ENCODE measurements around the gene DNAJB8.

DNAJB8 gene

DNA sequence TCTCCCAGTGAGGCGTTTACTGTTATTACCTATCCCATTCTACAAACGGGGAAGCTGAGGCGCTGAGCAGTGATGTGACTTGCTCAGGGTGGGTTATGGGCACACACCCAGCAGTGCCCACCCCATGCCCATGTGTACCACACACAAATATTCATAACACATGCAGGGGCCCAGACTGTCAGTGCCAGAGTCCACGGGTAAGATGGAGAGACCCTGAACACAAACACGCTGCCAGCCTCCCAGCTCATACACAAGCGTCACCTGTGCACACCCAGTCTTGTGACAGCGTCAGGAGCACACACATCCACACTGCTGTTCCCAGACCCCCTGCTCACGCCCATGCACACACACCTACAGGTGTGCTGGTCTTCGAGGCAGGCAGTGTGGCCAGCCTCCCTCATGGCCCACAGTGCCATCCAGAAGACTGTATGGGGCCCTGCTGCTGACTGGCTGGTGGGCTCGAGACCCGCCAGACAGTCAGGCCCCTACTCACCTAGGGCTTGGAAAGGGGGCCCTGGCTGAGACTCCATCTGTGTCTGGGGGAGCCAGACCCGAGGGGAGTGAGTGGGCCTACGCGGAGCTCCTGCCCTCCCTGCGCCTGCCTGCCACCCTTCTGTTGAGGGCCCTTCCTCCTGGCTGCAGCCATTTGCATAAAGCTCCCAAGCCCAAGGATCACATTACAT lies 39.4 kb downstream of the DNAJB8 start:
- DNase-seq (ENCODE audit: low read depth, low spot score), result no peak

DNA sequence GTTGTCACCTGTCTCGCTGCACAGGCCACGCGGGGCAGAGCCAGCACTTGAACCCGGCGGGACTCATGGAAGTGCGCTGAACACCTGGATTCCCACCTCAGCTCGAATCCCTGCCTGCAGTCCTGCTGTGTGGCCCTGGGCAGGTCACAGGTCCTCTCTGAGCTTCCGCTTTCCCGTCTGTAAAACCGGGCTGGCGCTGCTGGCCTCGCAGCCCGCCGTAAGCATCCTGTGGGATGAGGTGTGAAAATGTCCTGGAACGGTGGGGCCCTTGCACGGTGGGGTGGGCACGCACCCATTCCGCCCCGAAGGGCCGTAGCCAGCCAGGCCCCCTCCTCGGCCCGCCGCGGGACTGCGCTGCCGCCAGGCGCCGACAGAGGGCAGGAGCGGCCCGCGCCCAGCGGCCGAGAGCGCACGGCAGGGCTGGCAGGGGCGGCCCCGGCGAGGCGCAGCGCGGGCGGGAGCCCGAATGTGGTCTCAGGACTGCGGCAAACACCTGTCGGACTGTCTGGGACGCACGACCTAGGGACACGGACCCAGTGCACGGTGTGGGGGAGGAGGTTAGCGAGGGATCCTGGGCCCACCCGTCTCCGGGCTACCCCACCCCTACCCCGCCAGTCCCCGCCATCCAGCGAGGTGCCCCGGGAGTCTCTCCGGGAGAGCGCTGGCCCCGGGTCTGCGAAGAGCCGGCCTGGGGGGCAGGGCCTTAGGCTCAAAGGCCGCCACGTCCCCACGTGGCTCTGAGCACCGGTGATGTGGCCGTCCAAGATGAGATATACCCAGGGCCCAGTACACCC lies 40.4 kb downstream of the DNAJB8 start:
- DNase-seq (ENCODE audit: low read depth, low spot score), result no peak

DNA sequence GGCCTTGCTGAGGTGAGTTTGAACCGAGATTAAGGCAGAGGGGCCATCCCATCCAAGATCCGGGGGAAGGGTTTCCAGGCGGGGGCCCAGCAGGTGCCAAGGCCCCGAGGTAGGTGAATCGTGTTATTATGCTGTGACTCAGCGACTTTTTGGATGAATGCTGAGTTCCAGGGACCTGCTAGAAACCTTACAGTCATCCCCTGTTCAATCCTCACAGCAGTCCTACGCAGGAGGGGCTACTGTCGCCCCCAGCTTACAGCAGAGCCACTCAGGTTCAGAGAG lies 40.9 kb downstream of the DNAJB8 start:
- no peak for DNase-seq (ENCODE audit: low read depth, low spot score)

DNA sequence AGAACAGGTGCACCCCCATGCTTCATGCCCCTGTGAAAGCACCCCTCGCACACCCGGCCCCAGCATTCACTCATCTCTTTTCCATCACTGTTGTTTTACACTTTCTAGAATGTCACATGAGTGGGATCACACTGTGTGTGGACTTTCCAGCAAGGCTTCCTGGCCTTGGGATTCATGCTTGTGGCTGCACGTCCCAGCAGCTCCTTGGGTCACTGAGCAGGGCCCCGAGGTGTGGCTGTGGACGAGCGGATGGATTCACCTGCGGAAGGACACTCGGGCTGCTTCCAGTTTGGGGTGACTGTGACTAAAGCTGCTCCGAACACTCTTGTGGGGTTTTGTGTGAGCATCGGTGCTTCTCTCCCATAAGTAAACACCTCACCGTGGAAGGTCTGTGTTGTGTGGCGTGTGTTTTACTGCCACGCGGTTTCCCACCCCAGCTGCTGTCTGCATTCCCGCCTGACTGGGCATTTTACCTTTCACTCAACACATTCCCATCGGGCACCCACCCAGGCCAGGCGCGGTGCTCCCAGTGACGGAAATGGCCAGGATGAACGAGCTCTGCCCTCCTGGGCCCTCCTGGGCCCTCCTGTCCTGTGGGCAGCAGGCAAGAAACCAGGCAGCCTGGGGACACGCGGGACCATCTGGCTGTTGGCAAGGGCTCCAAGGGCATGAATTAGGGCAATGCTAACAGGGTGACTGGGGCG lies 41.4 kb downstream of the DNAJB8 start:
- DNase-seq (ENCODE audit: low read depth, low spot score), result no peak

DNA sequence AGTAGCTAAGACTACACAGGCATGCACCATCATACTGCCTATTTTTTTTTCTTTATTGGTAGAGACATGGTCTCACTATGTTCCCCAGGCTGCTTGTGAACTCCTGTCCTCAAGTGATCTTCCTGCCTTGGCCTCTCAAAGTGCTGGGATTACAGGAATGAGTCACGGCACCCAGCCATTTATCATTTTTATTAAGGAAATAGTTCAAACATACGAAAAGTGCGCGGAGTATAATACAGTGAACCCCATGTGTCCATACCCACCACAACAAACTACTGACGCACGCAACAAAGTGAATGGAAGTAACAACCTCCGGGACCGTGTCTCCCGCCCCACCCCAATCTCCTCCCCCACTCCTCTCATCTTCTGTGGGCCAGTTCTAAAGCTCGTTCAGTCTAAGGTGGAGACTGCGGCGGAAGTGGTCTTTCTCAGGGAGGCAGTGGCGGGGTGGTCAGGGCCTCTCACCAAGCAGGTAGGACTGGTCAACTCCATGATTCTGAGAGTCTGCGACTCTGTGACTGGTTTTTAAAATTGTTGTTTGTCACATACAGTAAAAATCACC lies 42.1 kb downstream of the DNAJB8 start:
- no peak for DNase-seq (ENCODE audit: low read depth, low spot score)

DNA sequence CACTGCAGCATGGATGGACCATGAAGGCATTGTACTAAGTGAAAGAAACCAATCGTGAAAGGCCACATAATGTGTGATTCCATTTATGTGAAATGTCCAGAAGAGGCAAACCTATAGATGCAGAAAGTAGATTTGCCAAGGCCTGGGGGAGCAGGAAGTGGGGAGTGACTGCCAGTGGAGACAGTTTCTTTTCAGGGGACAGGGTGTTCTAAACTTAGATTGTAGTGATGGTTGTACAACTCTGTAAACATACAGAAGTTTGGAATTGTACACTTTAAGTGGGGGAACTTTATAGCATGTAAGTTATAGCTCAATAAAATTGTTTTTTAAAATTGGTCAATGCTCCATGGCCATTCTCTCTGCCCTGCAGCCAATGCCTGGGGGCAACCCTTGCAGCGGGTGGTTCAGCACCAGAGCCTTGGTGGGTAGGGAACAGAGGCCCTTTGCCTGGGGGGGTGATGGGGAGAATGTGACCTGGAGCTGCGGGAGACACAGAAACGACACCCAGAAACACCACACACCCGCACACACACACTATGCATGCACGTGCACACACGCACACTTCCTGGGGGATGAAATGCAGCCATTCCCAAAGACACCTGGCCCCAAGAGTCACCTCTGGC lies 43.1 kb downstream of the DNAJB8 start:
- DNase-seq (ENCODE audit: low read depth, low spot score), result no peak

DNA sequence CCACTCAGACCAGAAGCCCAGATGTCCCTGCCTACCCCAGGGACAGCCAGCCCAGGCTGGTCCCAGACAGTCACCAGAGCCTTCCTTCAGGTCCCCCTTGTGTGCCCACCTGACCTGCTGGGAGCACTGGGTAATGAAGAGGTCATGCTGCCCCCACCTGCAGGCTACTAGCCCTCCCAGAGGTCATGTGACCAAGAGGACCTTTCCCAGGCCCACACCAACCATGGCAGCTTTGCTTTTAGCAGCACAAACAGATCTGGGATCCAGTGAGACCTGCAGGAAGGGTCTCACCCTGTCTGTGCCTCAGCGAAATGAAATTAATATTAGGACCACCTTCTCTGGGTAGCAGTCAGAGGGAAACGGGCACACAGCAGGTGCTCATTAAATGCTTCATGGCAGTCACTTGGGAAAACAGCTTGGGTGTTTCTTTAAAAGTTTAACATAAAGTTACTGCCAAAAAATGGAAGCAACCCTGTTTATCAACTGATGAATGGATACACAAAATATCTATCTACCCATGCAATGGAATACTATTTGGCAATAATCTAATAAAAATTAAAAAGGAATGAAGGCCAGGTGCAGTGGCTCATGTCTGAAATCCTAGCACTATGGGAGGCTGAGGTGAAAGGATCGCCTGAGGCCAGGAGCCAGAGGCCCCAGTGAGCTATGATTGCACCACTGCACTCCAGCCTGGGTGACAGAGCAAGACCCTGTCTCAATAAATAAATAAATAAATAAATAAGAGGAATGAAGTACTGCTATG lies 43.7 kb downstream of the DNAJB8 start:
- no peak for DNase-seq (ENCODE audit: low read depth, low spot score)

DNA sequence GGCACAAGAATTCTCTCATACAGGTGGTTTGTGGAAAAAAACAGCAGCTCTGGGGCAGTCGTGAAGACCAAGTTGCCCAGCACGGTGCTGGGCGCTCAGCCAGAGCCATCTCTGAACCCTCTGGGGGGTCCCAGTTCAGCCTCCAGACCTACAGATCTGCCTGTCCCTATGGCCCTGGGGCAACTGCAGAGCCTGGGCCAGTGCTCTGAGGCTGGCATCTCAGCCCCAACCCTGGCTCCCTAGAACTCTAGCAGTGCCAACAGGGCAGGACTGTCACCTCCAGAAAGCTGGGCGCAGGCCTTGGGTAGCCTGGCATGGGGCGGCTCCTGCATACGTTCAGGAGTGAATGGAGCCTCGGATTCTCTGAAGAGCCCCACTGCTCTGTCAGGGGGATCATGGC lies 44.7 kb downstream of the DNAJB8 start:
- DNase-seq (ENCODE audit: low read depth, low spot score), result no peak

DNA sequence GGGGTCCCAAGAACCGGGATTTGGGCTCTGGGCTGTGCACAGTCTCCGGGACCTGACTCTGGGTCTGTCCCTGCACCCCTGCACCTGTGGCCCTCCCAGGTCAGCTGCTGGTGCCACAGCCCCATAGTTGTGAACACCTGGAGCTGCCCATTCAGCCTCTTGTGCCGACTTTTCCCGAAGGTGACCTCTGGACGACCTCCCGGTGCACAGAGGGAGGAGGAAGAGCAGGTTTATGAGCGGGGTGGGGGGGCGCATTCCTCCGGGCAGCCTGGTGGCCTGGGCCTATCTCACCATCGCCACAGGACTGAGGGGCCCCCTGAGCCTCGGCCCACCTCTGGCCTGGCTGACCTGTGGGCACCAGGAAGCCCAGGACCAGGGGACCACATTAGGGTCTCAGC lies 45.3 kb downstream of the DNAJB8 start:
- DNase-seq (ENCODE audit: low read depth, low spot score), result no peak

DNA sequence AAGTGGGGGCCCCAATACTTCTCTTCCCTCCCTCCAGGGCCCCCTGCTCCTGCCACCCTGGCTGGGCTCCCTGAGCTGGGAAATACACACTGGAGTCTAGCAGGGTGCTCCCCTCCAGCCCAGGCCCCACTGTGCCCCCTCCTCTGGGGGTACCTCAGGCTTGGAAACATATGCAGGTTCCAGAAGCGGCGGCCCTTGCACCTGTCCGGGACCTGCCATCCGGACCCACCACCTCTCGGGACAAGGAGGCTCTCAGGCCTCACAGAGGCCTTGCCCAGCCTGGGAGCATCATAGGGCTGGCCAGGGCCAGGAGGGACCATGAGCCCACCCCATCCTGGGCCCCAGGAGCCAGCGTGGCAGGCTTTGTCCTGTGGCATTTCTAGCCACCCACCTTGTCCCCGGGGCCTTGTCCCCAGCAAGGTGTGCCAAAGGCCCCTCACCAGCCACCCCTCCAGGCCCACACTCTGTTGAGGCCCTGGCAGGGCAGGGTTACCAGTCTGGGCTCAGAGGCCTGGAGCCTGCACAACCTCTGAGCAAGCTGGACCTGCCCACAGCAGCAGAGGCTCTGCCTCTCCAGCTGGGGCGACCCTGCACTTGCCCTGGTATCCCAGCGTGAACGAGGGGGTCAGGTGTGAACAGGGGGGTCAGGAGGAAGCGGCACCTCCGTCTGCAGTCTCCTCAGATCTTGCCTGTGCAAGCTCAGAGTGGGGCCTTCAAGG lies 45.8 kb downstream of the DNAJB8 start:
- DNase-seq (ENCODE audit: low read depth, low spot score), result no peak

DNA sequence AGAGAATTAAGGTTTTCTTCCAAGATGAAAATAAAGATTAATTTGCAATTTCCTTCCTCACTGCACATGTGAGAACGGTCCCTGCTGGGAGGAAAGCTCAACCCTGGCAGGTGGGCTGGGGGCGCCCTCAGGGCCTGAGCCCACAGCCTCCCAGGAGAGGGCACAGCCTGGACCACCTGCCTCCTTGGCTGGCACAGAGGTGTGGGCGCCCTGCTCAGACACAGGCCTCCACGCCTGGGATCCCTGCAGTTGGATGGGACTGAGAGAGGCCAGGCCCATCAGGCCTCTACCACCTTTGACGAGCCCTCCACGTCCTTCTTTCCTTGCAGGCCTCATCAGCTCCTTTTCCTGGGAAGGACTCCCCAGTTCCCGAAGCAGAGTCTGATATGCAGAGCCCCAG lies 46.4 kb downstream of the DNAJB8 start:
- DNase-seq (ENCODE audit: low read depth, low spot score), result no peak

DNA sequence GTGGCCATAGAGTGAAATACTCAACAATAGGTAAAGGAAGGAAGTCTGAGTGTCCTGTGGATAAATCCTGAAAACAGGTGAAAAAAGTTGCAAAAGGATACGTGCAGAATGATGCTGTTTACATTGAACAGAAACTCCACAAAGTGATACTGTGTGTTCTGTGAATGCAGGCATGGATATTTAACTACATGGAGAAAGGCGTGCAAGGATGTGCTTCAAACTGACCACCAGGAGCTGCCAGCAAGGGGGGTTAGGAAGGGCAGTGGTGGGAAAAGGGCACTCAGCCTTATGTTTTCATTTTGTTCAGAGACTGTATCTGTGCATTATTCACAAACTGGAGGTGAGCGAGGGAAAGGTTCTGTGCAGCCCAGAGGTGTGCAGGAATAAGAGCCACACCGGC lies 47.4 kb downstream of the DNAJB8 start:
- DNase-seq (ENCODE audit: low read depth, low spot score), result no peak

DNA sequence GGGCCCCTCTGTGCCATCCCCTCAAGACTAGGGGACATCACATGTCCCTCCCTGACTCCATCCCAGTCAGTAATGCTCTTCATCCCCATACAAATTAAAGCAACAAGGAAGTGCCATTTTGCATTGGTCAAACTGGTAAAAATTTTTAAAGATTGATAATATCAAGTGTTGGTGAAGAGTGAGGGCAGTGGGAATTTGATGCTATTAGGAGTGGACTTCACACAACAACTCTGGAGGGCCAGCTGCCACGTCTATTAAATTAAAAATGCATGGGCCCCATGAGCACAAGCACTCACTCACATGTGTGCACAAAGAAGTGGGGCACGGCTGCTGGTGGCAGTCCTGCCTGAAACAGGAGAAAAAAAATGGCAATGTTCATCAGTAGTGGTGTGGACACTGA lies 47.8 kb downstream of the DNAJB8 start:
- no peak for DNase-seq (ENCODE audit: low read depth, low spot score)

DNA sequence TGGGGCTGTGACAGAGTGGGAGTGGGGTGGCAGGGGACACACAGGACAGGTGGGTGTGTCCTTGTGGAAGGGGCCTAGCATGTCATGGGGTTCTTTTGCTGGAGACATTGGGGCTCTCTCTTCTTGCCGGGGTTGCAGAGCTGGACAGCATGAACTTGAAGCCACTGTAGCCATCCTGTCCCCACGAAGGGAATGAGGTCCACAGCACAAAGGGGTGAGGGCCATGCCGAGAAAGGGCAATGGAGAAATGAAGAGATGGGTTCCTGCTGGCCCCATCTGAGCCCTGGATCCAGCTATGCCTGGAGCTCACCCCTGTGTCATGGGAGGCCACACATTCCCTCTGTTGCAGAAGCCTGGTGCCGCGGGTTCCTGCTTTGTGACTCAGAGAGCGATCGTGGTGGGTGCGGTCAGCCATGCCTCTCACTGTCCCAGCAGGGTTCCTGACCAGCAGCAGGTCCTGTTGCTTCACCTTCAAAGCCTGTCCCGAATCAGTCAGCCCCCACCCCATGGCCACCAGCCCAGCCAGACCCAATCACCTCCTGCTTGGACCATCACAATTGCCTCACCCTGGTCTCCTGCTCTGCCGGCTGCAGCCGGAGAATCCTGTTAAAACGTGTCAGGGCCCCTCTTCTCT lies 50.0 kb downstream of the DNAJB8 start:
- no peak for DNase-seq (ENCODE audit: low read depth, low spot score)

DNA sequence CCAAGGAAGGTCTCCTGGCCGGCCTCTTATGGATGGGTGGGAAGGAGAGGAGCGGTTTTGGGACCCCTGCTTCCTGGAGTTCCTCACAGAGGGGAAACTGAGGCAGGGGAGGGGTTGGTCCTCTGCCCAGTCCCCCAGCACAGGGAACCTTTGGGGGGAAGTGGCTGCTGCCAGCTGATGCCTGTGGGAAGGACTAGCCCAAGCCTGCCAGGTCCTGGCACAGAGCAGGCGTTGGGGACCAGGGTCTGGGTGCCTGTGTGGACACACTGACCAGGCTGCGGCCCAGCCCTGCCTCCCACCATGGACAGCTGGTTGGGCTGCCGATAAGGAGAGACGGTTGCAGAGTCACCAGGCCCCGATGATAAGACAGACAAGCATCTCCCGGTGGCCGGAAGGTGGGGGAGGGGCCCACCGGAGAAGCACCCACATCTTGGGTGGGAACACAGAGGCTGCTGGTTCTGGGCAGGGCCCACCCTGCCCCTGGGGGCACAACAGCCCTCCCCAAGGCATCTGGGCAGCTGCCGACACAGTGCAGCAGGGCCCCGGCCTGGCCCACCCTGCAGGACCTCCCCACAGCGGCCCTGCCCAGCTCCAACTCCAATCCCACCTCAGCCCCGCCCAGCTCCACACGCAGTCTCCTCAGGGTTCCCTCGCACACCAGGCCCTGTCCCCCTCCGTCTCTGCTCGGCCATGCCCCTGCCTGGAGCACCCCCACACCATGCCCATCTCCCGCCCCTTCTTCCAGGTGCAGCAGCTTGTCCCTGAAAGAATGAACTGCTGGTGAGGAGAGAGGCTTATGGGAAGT lies 50.7 kb downstream of the DNAJB8 start:
- DNase-seq (ENCODE audit: low read depth, low spot score), result no peak

DNA sequence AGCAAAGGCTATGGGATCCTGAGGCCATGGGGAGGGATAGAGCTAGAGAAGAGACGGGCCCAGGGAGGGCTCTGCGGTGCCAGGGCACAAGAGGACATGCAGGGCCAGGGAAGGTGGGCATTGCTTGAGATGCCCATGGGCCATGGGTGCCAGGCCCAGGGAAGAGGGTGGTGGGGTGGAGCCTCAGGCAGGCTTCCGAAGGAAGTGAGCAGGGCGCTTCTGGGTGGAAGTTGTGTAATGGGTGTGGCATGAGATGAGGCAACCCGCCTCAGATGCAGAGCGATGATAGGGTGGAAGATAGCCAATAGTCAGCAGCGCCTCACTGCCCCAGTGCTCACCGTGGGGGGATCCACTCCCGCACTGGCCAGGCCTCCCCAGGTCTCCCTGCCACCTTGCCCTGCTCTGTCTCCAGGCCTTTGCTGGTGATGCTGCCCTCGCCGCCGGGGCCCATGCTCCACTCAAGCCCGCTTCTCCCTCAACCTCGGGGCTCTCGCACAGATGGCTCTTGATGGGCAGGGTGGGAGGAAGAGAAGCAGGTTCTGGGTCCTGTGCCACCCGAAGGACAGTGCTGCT lies 51.4 kb downstream of the DNAJB8 start:
- no peak for DNase-seq (ENCODE audit: low read depth, low spot score)

DNA sequence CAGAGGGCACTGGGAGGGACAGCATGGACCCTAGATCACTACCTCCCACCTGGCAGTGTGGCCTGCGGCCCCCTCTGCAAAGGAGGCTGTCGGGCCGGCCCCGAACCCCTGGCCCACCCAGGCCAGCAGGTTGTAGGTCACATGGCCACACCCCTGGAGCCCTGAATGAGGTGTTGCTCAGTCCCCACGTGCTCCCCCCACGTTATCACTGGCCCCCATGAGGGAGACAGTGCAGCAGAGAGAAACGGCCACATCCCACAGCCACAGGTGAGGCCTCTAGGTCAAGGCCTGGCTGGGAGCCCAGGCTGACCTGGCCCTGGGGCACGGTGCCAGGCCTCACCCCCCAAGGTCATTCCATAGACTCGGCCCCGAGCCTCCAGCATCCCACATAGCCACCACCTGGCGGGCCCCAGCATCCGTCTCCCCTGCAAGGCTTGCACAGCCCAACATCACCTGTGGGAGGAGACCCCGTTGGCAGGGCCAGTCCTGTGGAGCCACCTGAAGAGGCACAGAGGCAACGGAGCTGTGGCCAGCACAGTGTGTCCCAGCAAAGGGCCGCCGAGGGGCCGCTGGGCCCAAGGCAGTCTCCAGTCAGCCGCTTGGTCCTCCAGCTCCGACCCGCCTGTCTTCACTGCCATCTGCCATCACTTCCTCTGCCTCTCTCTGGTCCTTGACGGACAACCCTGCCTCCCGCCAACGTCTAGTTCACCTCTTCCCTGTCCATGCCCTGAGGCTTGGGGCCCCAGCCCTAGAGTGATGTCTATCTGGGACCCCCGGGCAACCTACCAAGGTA lies 53.1 kb downstream of the DNAJB8 start:
- no peak for DNase-seq (ENCODE audit: low read depth, low spot score)

DNA sequence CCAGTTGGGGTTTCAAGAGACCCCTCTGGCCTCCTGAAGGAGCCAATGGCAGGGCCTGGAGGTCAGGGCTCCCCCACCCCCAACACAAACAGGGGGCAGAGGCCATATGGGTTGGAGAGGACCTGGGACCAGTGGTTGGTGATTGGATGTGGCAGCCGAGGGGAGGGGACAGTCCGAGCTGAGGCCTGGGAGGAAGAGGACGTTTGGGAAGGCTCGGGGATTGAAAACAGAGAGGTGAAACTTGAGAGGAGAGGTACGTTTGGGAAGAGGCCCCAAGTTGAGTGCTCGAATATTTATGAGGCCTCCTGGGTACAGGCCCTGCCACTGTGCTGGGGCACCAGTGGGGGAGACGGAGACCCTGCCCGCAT lies 53.7 kb downstream of the DNAJB8 start:
- DNase-seq (ENCODE audit: low read depth, low spot score), result no peak
